Measurements from ENCODE around the gene TREML4. TPM values are rescaled to one million over a fixed set of nuclear protein-coding genes. Genes with fewer than 3 reads are reported as not detected.

The TREML4 gene
- total and polyA plus RNA-seq, 2 donors (not counting 1 experiment from before 2014, with no cell fraction given), result 1.7 TPM; not detected in 1

- peaks cover 20% of the 10 kb centered on the region for H3K27me3 Mint-ChIP-seq
Measured at GRCh38 chr6:41231246-41231645, 3.1 kb downstream of the TREML4 start.

GRCh38 chr6:41232667-41233066 lies 4.5 kb downstream of the TREML4 start:
- Histone ChIP-seq H3K4me3 (ENCODE audit: control extremely low read depth in 1 of 5, extremely low read depth in 1 of 5, insufficient read depth in 1 of 5, low read depth in 2 of 5, low read length in 4 of 5) (no peak overlapping the region), H3K36me3 (replicated peaks in 1 of 2; ENCODE audit: control extremely low read depth in 1 of 2, control insufficient read depth in 1 of 2, extremely low read depth in 1 of 2, insufficient read depth in 2 of 2, low read length in 1 of 2) (no peaks in the 10 kb centered on the region), H3K4me1 (ENCODE audit: control insufficient read depth in 2 of 2, insufficient read depth in 2 of 2, low read length in 2 of 2) (peaks cover 0 to 16% of the 10 kb centered on the region in 2 donors), H3K27me3 (replicated peaks in 1 of 4; ENCODE audit: control extremely low read depth in 1 of 4, control insufficient read depth in 3 of 4, insufficient read depth in 4 of 4, low read length in 3 of 4) (no peaks in the 10 kb centered on the region), H3K4me2 (replicated peaks; ENCODE audit: low read depth, low read length, poor library complexity, severe bottlenecking) (no peak overlapping the region), H3K9me3 (ENCODE audit: control extremely low read depth in 1 of 3, control insufficient read depth in 2 of 3, insufficient read depth in 1 of 3, low read length in 2 of 3) (no peaks in the 10 kb centered on the region), H4K20me1 (ENCODE audit: control insufficient read depth, insufficient read depth, low read length, poor library complexity, severe bottlenecking) (no peaks in the 10 kb centered on the region), H3K9ac (ENCODE audit: low read length) (no peak overlapping the region), H3K27ac (ENCODE audit: low read length in 2 of 2) (no peak overlapping the region), H3K79me2 (ENCODE audit: control insufficient read depth, insufficient read depth, low read length) (no peaks in the 10 kb centered on the region), H2AFZ (ENCODE audit: insufficient read depth, low read depth, low read length, poor library complexity, severe bottlenecking) (no peak overlapping the region)
- H3K27ac Mint-ChIP-seq, result no peak overlapping the region
- DNase-seq (no peak), ATAC-seq (ENCODE audit: low read depth) (no peak)
- H3K9me3 Mint-ChIP-seq (ENCODE audit: insufficient read depth), result no peaks in the 10 kb centered on the region
- peaks cover 12% of the 10 kb centered on the region for H3K4me1 Mint-ChIP-seq
- CTCF ChIA-PET, result no interaction called here
- no CpG with 5 or more reads among the region's 6 CpGs for WGBS (ENCODE audit: insufficient coverage)
- peaks cover 20% of the 10 kb centered on the region for H3K27me3 Mint-ChIP-seq
- H3K4me3 Mint-ChIP-seq, result no peak overlapping the region
- no peak for TF ChIP-seq CTCF (IDR thresholded peaks at IDR 0.05)
- no peak for TF ChIP-seq EZH2 (IDR thresholded peaks at IDR 0.05; ENCODE audit: borderline replicate concordance, insufficient read depth, low read depth, low read length, poor library complexity, severe bottlenecking)
- POLR2A ChIA-PET, result no interaction called here
- intact Hi-C loops (cut with micrococcal nuclease), result no loop called here

More at GRCh38 chr6:41231246-41231645, 3.1 kb downstream of the TREML4 start:
- H2AFZ ChIP-seq (ENCODE audit: insufficient read depth, low read depth, low read length, poor library complexity, severe bottlenecking), result no peak overlapping the region
- WGBS (ENCODE audit: insufficient coverage), result no CpG with 5 or more reads among the region's 5 CpGs
- no peaks in the 10 kb centered on the region for H3K9me3 ChIP-seq (ENCODE audit: control extremely low read depth in 1 of 3, control insufficient read depth in 2 of 3, insufficient read depth in 1 of 3, low read length in 2 of 3)
- H3K9me3 Mint-ChIP-seq (ENCODE audit: insufficient read depth), result no peaks in the 10 kb centered on the region
- H3K4me1 Mint-ChIP-seq, result peaks cover 10% of the 10 kb centered on the region
- no peak overlapping the region for H3K9ac ChIP-seq (ENCODE audit: low read length)
- peaks cover 0 to 18% of the 10 kb centered on the region in 2 donors for H3K4me1 ChIP-seq (ENCODE audit: control insufficient read depth in 2 of 2, insufficient read depth in 2 of 2, low read length in 2 of 2)
- CTCF ChIA-PET, result no interaction called here
- H3K79me2 ChIP-seq (ENCODE audit: control insufficient read depth, insufficient read depth, low read length), result no peaks in the 10 kb centered on the region
- no peaks in the 10 kb centered on the region for H4K20me1 ChIP-seq (ENCODE audit: control insufficient read depth, insufficient read depth, low read length, poor library complexity, severe bottlenecking)
- no peak overlapping the region for H3K4me2 ChIP-seq (replicated peaks; ENCODE audit: low read depth, low read length, poor library complexity, severe bottlenecking)
- DNase-seq, result no peak
- H3K4me3 Mint-ChIP-seq, result no peak overlapping the region
- intact Hi-C loops (cut with micrococcal nuclease), result no loop called here
- H3K27me3 ChIP-seq (replicated peaks in 1 of 4; ENCODE audit: control extremely low read depth in 1 of 4, control insufficient read depth in 3 of 4, insufficient read depth in 4 of 4, low read length in 3 of 4), result no peaks in the 10 kb centered on the region
- H3K27ac ChIP-seq (ENCODE audit: low read length in 2 of 2), result no peak overlapping the region
- ATAC-seq (ENCODE audit: low read depth), result no peak
- H3K27ac Mint-ChIP-seq, result no peak overlapping the region
- H3K4me3 ChIP-seq (ENCODE audit: control extremely low read depth in 1 of 5, extremely low read depth in 1 of 5, insufficient read depth in 1 of 5, low read depth in 2 of 5, low read length in 4 of 5), result no peak overlapping the region
- POLR2A ChIA-PET, result no interaction called here
- H3K36me3 ChIP-seq (replicated peaks in 1 of 2; ENCODE audit: control extremely low read depth in 1 of 2, control insufficient read depth in 1 of 2, extremely low read depth in 1 of 2, insufficient read depth in 2 of 2, low read length in 1 of 2), result no peaks in the 10 kb centered on the region
- TF ChIP-seq CTCF (IDR thresholded peaks at IDR 0.05) (no peak), EZH2 (IDR thresholded peaks at IDR 0.05; ENCODE audit: borderline replicate concordance, insufficient read depth, low read depth, low read length, poor library complexity, severe bottlenecking) (no peak)
